Right hindlimb (tissue), 1 donor: Measurements from ENCODE around the gene PXDN.
"Not testable (repeated sequence)": the region's sequence is repeated elsewhere in the genome, so short reads cannot be mapped to it uniquely, and the experiment has no call there.

Experiments used
- DNase-seq: peaks from one replicate; pipeline ENCODE4 v3.0.0-alpha.2; 2018

Gene PXDN

GRCh38 chr2:1775511-1776035 lies 31.3 kb upstream of the PXDN start:
- DNase-seq = no peak

GRCh38 chr2:1774929-1775328 lies 30.6 kb upstream of the PXDN start:
- DNase-seq = no peak

GRCh38 chr2:1773883-1774282 lies 29.6 kb upstream of the PXDN start:
- DNase-seq = no peak

GRCh38 chr2:1772471-1773267 lies 28.4 kb upstream of the PXDN start:
- DNase-seq = no peak

- DNase-seq = no peak
These were observed 27.4 kb upstream of the PXDN start for GRCh38 chr2:1771626-1772280.

GRCh38 chr2:1770566-1771380 lies 26.5 kb upstream of the PXDN start:
- DNase-seq = no peak

- peak; percentile 48 for DNase-seq
These were observed 25.5 kb upstream of the PXDN start for GRCh38 chr2:1769703-1770422.

- DNase-seq = no peak
These were observed 23.8 kb upstream of the PXDN start for GRCh38 chr2:1767939-1768691.

GRCh38 chr2:1766851-1767811 lies 22.8 kb upstream of the PXDN start:
- DNase-seq = no peak

- DNase-seq = no peak
These were observed 22.1 kb upstream of the PXDN start for GRCh38 chr2:1766425-1766824.

GRCh38 chr2:1765201-1765600 lies 20.9 kb upstream of the PXDN start:
- not testable (repeated sequence) for DNase-seq

- DNase-seq = no peak
These were observed 15.3 kb upstream of the PXDN start for GRCh38 chr2:1759611-1759930.

GRCh38 chr2:1758774-1759610 lies 14.7 kb upstream of the PXDN start:
- no peak for DNase-seq

GRCh38 chr2:1758171-1758570 lies 13.9 kb upstream of the PXDN start:
- no peak for DNase-seq

GRCh38 chr2:1757567-1757966 lies 13.3 kb upstream of the PXDN start:
- DNase-seq = no peak

- not testable (repeated sequence) for DNase-seq
These were observed 12.8 kb upstream of the PXDN start for GRCh38 chr2:1757146-1757545.

GRCh38 chr2:1756456-1756855 lies 12.1 kb upstream of the PXDN start:
- DNase-seq = no peak

- DNase-seq = no peak
These were observed 11.3 kb upstream of the PXDN start for GRCh38 chr2:1755436-1756191.
